Measurements from ENCODE around the gene SLC2A6.

The SLC2A6 gene

DNA sequence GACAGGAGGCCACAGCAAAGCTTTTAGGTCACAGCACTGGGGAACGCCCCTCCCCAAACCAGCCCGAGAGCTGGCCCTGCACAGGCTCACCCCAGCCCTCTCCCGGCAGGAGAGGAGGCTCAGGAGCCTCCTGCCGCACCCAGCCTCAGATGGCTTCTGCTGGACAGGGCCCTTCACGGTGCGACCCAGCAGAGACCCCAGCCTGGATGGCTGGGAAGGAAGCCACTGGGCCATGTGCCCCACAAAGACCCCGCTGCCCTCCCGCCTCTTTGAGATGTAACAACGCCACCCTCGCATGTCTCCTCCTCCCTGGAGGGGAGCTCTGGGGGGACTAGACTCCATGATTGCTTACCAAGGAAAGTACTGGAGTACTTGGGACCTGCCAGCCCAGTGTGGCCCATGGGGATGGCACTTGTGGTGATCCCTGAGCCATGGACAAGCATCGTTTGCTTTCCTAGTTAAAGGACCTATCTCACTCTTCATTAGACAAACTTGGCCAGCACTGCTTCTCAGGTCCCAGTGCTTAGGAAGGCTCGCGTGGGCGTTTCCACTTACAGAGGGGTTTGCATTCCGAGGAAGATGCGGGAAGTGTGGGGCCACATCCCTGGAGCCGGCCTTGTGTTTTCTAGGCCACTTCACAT lies 36.8 kb upstream of the SLC2A6 start:
- DNase-seq (ENCODE audit: low read depth in 2 of 2) = no peak

DNA sequence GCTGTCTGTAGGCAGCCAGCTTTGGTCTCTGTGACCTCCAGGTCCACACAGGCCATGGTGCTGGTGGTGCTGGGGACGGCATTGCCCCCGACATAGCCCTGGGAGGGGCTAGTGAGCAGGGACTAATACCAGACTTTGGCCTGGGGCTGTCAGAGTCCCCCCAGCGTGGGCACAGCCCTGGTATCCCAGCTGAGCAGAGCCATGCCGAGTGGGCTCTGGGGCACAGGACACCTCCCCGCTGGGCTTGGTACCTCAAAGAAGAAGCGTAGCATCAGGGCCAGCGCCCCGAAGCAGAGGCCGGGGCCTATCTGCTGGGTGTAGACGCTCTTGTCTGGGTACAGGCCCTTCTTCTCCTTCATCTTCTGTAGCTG lies 36.3 kb upstream of the SLC2A6 start:
- DNase-seq (ENCODE audit: low read depth in 2 of 2) = no peak

DNA sequence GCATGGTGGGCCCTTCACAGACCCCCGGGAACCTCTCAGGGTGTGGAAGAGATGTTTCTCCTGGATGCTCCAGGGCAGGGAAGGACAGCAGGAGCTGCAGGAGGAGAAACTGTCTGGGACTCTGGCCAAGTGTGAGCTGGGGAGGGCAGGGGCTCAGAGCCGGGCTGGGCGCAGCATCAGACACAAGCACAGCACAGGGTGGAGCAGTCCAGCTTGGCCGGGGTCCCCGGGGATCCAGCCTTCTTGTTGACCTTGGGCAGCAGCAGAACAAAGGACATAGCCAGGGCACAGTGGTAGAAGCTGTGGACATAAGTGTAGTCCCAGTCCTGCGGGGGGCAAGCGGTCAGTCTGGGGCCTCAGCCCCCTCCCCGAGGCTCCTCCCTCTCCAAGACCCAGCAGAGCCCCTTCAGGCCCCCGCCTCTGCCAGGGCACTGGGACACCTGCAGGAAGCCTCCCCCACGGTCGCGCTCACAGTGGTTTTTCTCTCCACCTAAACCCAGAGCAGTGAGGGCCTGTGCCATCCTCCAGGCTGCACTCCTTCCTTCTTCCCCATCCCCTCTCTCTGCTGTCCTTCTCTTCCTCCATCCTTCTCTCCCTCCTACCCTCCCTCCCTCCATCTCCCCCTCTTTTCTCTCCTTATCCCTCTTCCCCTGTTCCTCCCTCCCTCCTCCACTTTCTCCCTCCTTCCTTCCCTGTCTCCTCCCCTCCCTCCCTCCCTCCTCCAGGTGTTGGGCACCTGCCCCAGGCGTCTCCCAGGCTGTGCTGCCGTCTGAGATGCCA lies 35.8 kb upstream of the SLC2A6 start:
- DNase-seq (ENCODE audit: low read depth in 2 of 2) = no peak

DNA sequence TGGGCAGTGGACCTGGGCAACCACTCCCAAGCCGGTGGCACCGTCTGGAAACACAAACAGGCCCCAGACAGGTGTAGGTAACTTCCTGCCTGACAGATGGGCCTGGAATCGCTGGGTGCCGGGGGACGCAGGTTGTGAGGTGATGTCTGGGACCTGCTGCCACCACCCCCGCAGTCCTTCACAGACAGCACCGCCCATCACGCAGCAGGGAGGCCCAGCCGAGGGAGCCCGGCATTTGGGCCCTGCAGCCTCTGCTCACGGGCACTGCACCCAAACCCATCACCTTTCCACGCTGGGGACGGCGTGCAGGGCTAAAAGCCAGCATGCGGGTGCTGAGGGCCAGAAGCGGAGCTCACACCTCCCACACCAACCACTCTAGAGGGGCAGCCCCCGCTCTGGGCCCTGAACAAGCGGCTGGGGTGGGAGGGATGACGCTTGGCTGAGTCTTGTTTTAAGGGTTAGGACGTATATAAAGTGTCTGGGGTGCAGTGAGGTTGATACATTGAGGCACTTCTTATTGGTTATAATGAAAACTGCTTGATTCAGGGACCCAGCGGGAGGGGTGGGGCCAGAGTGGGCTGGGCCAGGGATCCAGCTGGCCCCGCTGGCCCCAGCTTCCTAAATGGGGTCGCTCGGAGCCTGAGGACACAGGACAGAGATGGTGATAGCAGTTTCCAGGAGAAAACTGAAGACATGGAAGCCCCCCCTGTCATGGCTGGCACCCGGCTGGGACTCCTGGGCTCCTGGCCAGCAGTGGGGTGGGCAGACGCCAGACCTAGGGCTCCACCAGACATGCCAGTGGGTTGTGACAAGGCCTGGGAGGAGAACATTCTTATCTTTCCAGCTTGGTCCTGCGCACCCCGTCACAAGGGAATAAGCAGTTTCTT lies 34.6 kb upstream of the SLC2A6 start:
- DNase-seq (ENCODE audit: low read depth in 2 of 2) = no peak

DNA sequence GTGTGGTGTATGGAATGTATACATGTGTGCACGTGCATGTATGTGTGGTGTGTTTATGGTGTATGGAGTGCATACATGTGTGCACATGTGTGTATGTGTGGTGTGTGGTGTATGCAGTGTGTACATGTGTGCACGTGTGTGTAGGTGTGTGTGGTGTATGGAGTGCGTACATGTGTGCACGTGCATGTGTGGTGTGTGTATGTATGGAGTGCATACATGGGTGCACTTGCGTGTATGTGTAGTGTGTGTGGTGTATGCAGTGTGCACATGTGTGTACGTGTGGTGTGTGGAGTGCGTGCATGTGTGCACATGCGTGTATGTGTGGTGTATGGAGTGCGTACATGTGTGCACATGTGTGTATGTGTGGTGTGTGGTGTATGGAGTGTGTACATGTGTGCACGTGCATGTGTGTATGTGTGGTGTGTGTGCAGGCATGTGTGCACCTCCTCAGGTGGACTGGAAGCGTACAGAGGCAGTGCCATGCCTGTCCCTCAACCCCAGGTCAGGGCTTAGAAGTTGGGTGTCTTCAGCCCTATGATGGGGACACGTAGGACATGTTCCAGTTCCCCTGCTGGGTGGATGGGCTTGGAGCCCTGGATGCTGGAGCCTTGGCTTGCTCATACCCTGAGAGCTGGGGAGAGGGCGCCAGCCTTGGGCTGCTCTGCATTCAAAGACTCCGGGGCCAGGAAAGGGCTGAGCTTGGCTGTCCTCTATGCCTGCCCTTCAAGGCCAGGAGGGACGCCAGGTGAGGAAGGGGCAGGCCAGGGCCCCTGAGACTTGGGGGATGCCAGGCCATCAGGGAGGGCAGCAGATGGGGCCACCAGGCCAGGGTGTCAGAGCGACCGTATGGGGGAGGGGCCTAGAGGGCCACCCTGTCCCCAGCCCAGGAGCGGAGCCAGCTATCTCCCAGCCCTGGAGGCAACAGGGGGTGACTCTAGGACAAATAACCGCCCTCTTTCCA lies 33.6 kb upstream of the SLC2A6 start:
- DNase-seq (ENCODE audit: low read depth in 2 of 2) = no peak

DNA sequence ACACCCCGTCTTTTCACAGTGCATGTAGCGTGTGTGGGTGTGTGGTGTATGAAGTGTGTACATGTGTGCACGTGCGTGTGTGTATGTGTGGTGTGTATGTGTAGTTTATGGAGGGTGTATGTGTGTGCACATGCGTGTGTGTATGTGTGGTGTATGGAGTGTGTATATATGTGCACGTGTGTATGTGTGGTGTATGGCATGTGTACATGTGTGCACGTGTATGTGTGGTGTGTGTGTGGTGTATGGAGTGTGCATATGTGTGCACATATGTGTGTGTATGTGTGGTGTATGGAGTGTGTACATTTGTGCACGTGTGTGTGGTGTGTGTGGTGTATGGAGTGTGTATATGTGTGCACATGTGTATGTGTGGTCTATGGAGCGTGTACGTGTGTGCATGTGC lies 32.7 kb upstream of the SLC2A6 start:
- DNase-seq (ENCODE audit: low read depth in 2 of 2) = no peak

DNA sequence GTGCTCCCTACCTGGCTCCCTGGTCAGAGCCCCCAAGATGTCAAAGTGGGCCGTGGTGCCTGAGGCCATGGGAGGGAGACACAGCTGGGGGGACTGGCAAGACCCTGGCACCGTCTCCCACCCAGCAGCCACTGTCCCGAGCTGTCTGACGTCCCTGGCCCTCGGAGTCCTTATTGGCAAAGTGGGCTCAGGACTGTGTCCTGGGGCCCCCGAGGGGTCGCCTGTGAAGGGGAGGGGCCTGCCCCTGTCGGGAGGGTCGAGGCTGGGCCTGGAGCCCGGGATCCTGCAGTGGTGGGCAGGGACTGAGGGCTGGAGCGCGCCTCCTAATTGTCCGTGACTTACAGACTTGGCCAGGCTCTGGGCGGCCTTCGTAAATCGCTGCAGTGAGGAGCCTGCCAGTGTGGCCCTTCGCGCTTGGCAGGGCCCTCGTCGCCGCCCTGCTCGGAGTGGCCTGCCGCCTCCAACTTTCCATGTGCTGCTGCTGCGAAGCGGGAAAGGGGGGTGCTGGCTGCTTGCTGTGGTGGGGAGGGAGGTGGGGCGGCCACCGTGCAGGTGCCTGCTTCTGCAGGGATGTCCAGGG lies 32.1 kb upstream of the SLC2A6 start:
- DNase-seq (ENCODE audit: low read depth in 2 of 2) = no peak

DNA sequence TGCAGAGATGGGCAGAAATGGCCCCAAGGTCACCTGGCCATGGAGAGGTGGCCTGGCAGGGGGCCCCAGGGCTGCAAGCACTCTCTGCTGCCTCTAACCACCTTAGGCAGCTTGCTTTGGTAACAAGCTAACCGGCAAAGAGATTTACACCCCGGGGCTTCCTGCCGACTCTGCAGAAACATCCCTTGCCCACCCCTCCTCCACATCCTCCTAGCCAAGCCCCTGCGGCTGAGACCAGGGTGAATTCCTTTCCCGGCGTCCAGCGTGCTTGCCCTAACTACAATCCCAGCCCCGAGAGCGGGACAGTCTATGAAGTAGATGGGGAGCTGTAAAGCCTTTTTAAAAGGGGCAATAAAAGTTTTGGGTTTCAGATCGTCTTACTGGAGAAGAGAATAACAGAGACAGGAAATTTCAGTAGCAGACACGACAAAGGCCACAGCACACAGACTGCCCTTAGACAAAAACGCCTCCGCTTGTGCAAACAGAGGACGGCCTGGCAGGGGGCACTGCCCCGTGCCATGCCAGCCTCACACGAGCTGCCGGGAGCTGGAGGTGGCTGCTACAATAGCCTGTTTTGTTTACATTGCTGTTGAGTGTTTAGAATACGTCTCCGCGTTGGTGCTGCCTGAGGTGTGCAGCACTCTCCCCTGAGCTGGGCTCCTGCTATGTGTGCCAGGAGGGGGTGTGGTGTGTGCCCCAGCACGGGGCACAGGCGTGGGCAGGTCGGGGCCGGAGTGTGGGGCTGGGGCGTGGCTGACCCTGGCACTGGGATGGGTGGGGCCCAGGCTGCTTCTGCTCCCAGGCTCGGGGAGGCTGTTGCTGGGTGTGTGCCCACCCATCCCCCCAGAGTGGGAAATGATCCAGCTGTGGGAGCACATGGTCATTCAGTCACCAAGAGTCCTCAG lies 30.5 kb upstream of the SLC2A6 start:
- no peak for DNase-seq (ENCODE audit: low read depth in 2 of 2)

DNA sequence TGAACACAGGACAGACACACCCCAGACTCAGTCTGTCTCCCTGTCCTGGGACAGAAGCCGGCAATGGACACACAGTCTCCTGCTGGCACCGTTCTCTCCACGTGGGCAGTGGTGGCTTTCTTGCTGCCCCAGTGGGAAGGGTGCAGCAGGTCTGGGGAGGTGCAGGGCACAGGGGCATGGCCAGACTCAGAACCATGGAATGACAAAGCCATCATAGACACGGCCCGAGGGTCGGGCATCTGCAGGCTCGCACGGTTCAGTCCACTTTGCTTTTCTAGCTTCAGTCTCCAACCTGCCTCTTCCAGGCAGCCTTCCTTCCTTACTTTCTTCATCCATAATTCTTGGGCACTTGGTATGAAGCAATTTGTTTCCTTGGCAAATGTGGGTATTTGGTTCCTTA lies 29.1 kb upstream of the SLC2A6 start:
- no peak for DNase-seq (ENCODE audit: low read depth in 2 of 2)

DNA sequence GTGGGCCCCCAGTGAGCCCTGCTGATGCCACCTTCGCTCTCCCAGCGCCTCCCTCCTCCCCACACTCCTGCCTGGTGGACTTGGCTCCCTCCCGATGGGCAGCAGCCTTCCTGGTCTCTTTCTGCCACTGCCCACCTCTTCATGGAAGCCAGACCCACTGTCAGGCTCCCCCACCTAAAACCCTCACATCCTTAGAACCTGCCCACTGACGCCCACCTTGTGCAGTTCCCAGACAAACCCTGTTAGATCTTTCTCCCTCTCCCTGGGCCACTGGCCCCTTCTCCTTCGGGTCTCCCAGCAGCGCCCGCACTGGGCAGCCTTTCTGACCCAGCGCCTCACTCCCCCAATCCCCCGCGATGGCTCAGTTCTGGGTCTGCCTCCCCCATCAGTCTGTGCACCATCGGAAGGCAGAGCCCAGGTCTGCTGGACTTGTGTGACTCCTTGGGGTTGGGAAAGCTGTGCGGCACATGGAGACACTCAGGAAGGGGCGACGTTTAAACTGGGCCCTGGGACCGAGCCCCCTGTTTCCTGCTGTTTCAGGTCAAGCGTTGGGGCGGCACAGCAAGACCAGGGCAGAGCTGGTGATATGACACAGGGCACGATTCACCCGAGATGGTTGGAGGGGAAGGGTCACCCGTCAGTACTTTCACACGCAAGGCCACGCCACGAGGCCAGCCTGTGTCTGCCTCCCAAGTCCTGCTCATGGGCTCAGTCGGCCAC lies 28.5 kb upstream of the SLC2A6 start:
- DNase-seq (ENCODE audit: low read depth in 2 of 2) = no peak

DNA sequence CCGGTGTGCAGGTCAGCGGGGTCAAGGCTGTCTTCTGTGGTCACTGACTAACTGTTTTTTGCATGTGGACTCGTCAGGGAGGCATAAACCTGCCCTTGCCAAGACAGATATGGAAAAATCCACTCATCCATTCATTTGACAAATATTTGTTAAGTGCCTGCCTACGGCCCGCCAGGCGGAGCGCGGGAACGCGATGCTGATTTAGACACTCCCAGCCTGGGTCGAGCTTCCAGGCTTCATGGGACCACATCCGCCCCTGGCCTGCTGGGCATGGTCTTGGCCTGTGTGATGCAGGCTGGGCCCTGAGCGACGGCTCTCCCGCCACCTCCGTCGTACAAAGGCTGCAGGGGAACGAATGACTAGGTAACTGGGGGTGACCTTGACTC lies 27.7 kb upstream of the SLC2A6 start:
- DNase-seq (ENCODE audit: low read depth in 2 of 2) = no peak

DNA sequence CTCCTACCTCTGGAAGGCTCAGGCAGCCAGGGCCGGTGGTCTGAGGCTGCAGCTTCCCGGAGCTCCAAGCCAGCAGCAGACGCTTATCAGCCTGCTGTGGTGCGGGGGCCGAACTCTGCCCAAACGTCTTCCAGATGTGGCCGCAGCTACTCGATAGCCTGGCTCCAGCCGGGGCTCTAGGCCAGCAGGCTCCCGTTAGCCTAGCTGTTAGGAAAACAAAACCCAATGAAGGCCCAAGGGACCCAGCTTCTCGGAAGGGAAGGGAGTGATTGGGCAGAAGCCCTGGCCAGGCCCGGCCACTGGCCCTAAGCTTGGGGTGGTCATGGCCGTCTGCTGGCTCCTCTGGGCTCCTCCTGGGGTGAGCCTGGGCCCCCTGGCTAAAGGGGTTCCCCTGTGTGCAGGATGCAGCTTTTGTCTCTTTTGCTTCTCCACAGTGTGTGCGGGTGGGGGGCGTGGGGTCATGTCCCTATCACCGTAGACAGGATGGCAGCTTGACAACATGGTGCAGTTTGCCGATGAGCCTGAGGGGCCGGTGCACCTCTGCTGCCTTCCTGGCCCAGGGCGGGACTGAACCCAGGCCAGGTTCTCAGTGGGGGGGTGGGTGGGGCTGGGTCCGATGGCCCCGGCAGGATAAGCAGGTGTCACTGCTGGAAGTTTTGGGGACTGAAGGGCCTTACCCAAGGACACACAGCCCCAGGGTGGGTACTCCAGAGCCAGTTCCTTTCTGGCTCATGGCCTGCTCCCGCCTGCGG lies 27.2 kb upstream of the SLC2A6 start:
- DNase-seq (ENCODE audit: low read depth in 2 of 2) = no peak

DNA sequence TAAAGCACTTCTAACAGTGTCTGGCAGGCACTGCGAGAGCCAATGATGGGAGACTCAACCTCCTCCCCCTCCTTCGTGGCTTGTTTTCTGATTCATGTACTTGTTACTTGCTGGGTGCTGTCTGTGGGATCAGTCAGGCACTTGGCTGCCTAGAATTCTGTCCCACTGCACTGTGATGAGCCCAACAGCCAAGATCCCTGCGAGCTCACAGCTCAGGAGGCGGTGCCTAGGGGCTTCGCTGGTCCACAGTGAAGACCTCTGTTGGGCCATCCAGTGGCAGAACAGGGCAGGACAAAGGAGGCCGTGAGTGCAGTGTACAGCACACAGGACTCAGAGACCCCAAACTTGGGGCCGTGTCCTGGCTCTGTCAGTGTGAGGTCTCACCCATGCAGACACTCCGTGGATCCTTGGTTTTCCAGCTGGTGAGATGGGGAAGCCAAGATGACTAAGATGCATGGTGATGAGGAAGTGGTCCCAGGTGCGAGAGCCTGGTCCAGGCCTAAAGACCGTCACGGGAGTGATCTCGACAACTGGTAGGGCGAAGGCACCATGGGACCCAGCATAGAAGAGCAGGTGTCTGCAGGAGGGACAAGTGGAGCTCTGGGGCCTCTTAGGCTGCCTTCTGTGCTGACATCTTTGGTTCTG lies 26.4 kb upstream of the SLC2A6 start:
- DNase-seq (ENCODE audit: low read depth in 2 of 2) = no peak

DNA sequence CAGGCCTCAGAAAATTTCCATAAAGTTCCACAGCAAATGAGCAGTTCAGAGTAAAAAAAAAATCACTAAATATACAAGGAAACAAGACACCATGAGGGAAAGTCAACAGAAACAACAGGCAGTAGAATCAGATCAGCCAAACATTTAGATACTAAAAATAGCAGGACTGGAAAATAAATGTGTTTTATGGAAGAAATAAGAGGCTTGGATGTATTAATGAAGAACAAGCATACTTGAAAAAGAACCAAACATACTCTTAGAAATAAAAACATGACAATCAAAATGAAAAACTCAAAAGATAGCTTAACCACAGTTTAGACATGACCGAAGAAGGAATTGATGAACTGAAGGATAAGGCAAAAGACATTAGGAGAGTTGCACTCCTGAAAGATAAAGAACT lies 23.2 kb upstream of the SLC2A6 start:
- no peak for DNase-seq (ENCODE audit: low read depth in 2 of 2)

DNA sequence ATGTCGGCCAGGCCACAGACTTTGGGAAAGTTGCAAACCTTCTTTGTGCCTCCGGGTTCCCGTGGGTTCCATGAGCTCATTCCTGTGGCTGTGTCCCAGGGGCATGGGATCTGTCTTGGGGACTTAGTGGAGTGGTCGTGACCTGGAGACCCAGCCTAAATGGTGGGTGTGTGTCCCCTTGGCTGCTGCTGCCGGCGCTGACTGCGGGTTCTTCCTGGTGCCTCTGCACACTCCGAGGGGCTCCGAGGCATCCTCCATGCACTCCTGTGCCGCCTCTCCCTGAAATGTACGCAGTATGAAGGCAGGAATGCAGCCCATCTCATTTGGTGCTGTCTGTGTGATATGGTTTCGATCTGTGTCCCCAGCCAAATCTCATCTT lies 21.0 kb upstream of the SLC2A6 start:
- DNase-seq (ENCODE audit: low read depth in 2 of 2) = no peak

DNA sequence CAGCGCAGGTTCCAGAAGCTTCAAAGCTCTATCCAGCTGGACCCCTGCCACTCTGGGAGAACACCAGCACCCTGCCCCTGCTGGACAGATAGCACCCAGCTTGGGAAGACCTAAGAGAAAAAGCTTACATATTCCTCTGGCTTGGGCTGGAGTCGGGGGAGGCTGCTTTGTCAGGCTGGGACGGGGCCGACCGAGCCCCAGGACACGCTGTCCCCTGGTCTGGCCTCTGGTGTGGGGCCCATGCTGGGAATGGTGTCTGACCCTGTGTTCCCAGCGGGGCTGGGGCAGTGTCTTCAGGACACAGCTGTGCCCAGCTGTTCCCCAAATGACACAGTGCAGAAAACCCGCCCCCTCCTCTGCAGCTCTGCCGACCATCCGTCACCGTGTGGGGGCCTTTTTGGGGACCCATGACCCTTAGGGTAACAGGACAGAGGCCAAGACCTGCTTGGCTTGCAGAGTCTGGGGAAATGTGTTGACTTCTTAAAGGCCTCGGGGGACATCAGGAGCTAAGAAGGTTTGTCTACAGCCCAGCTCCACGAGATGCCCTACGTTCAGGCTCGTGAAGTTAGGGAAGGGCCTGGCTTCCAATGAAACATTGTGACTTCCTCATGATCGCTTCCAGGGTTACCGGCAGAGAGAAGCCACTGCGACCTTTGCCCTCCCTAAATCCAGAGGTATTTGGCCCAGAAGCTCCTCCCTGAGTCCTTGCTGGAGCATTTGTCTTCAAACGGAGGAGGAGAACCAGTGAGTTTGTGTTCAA lies 20.4 kb upstream of the SLC2A6 start:
- no peak for DNase-seq (ENCODE audit: low read depth in 2 of 2)
